ENCODE measurements around the gene PBRM1. TPM values are rescaled to one million over a fixed set of nuclear protein-coding genes. Genes with fewer than 3 reads are reported as not detected.
A peak's percentile ranks its signal among the peaks of the same experiment; 100 is the strongest.

The PBRM1 gene
- total and polyA plus RNA-seq, 2 of the 13 experiments (the other 11 are each of a cell fraction or from before 2014, with no cell fraction given): 10.9 to 33.2 TPM

- TF ChIP-seq ZNF672 (CRISPR knock-in tag; IDR thresholded peaks at IDR 0.05): no peak; the same call in 1 of the 2 replicates
- peak; percentile 82 to 84; a peak in 3 of 4 replicates for TF ChIP-seq HMGXB4 (CRISPR knock-in tag; IDR thresholded peaks at IDR 0.05; ENCODE audit: borderline replicate concordance in 1 of 2, low read depth in 1 of 2)
- peak; percentile 92 for TF ChIP-seq ZNF543 (CRISPR knock-in tag; IDR thresholded peaks at IDR 0.05)
- TF ChIP-seq ZEB1 (IDR thresholded peaks at IDR 0.05; ENCODE audit: insufficient replicate concordance, low read depth): no peak
- TF ChIP-seq ZNF317 (CRISPR knock-in tag; IDR thresholded peaks at IDR 0.05): 0 out of 2 replicates have a peak, but pooled peaks have one; percentile 48
- peak; percentile 44; the same call in 1 of the 2 replicates for TF ChIP-seq ZBTB2 (CRISPR knock-in tag; IDR thresholded peaks at IDR 0.05; ENCODE audit: low read depth)
- TF ChIP-seq NR2C2 (CRISPR knock-in tag; IDR thresholded peaks at IDR 0.05; ENCODE audit: borderline replicate concordance): peak; percentile 80
- TF ChIP-seq HIC2 (CRISPR knock-in tag; IDR thresholded peaks at IDR 0.05; ENCODE audit: low read depth): peak; percentile 82
- 0 out of 2 replicates have a peak, but pooled peaks have one; percentile 43 for TF ChIP-seq GFI1 (CRISPR knock-in tag; IDR thresholded peaks at IDR 0.05; ENCODE audit: borderline replicate concordance)
- peak; percentile 80 for TF ChIP-seq BHLHE40 (IDR thresholded peaks at IDR 0.05; ENCODE audit: low read length)
- TF ChIP-seq ZNF710 (CRISPR knock-in tag; IDR thresholded peaks at IDR 0.05; ENCODE audit: borderline replicate concordance): no peak; the same call in 1 of the 2 replicates
- TF ChIP-seq KDM4B (CRISPR knock-in tag; IDR thresholded peaks at IDR 0.05): no peak
- no peak for TF ChIP-seq MBD4 (IDR thresholded peaks at IDR 0.05; ENCODE audit: borderline replicate concordance, low read length)
- TF ChIP-seq ZNF260 (CRISPR knock-in tag; IDR thresholded peaks at IDR 0.05; ENCODE audit: borderline replicate concordance, low read depth): 0 out of 2 replicates have a peak, but pooled peaks have one; percentile 47
- TF ChIP-seq ZNF629 (CRISPR knock-in tag; conservative IDR thresholded peaks at IDR 0.05): no peak
- no peak for TF ChIP-seq ZNF354B (CRISPR knock-in tag; IDR thresholded peaks at IDR 0.05)
- TF ChIP-seq ZNF773 (CRISPR knock-in tag; IDR thresholded peaks at IDR 0.05; ENCODE audit: borderline replicate concordance): no peak
- TF ChIP-seq ZBTB7A (CRISPR knock-in tag; IDR thresholded peaks at IDR 0.05): peak; percentile 87
- peak; percentile 78; the same call in 1 of the 2 replicates for TF ChIP-seq EEA1 (CRISPR knock-in tag; IDR thresholded peaks at IDR 0.05; ENCODE audit: borderline replicate concordance)
- TF ChIP-seq POLR2AphosphoS5 (IDR thresholded peaks at IDR 0.05; ENCODE audit: low read depth, low read length): peak; percentile 97
These were observed 149.1 kb downstream of the PBRM1 start, which contains the start of gene UQCC5 (continued) for GRCh38 chr3:52536369-52537164.
